Glomerular visceral epithelial cell (primary cell): ENCODE measurements around the gene ABCA2.
"Not testable (repeated sequence)": the region's sequence is repeated elsewhere in the genome, so short reads cannot be mapped to it uniquely, and the experiment has no call there.

Source experiments
- DNase-seq: peaks from one replicate; pipeline ENCODE4 v3.0.0-alpha.2; 2016; ENCODE audit errors: extremely low spot score

ABCA2 gene

DNA sequence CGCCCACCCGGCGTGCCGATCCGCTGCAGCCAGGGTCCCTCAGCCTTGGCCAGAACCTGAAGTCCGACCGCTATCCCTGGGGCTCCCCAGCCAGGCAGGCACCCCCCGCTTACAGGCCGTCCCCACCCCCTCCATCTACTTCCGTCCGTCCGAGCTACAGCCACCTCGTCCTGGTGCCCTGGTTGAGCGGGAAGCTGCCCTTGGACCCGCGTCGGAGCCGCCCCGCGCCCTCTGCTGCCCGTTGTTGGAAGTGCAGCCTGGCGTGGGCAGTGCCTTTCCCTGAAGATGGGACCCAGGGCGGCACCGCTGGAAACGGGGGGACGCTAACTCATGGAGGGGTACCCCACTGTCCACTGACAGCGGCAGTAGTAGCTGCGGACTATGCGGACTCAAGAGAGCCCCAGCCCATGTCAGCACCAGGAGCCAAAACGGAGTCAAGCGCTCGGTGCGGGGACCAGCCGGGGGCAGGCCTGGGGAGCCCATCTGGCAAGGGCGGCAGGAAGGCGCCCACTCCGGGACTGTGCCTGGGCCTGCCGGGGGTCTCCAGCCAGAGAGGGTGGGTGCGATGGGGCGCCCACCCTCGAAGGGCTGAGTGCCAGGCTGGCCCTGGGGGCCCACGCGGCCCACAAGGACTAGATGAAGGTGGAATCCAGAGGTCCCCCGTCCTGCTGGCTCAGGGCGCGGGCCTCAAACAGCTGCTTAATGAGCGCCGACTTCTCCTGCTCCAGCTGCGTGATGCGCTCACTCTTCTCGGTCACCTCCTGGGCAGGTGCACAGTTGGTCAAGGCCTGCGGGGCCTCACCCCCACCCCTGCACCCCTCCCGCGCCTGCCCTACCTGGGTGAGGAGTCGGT lies 36.2 kb upstream of the ABCA2 start:
- peak; percentile 68 for DNase-seq

- DNase-seq = no peak
Observed at GRCh38 chr9:137063311-137064026, 35.4 kb upstream of the ABCA2 start.

- not testable (repeated sequence) for DNase-seq
Observed at GRCh38 chr9:137062798-137063197, 34.8 kb upstream of the ABCA2 start.

- DNase-seq = no peak
Observed at GRCh38 chr9:137062384-137062783, 34.3 kb upstream of the ABCA2 start.

DNA sequence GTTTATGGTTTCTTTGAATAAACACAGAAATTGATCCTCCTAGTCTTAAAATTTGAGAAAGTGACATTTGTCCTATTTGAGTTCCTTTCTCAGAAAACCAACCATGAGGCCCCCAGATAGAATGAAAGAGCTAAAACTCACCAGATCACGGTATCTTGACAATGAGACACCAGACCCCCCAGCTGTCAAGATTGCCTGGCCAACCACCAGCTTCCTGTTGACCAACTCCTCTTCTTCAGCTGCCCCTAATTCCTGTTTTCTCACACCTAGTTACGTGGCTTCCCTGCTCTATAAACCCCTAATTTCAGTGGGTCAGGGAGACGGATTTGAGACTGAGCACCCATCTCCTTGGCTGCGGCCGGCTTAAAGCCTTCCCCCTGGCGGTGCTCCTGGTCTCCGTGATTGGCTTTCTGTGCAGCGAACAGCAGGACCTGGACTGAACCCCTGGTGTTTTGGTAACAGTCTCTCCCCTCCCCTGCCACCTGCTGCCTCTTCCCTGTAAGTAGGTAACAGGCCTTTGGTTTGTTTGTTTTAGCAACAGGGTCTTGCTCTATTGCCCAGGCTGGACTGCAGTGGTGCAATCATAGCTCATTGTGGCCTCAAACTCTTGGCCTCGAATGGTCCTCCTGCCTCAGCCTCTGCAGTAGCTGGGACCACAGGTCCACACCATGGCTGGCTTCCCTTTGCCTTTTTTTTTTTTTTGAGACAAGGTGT lies 30.6 kb upstream of the ABCA2 start:
- no peak for DNase-seq

- no peak for DNase-seq
Observed at GRCh38 chr9:137057545-137057944, 29.5 kb upstream of the ABCA2 start.

DNA sequence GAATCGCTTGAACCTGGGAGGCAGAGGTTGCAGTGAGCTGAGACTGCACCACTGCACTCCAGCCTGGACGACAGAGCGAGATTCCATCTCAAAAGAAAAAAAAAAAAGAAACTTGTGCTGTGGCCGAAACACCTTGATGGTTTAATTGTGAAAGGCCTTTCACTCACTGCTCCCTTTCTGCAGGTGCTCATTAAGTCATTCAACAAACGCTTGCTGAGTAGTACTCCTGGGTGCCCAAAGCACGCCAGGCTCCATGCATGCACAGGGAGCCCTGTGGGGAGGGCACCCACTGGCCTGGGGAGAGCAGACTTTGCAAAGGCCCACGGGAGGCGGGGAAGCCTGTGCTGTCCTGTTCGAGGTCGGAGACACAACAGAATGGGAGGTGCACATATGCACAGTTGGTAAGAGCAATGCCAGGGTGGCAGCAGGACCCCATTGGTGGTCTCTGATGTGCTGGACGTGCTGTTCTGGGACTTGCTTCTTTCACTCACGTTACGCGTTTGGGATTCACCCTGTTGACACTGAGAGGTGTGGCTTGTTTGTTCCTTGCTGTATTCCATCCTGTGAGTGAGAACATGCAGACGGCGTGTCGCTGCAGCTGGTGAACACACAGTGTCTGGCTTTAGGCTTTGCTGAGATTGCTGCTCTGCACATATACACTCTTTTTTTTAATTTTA lies 28.8 kb upstream of the ABCA2 start:
- no peak for DNase-seq

DNA sequence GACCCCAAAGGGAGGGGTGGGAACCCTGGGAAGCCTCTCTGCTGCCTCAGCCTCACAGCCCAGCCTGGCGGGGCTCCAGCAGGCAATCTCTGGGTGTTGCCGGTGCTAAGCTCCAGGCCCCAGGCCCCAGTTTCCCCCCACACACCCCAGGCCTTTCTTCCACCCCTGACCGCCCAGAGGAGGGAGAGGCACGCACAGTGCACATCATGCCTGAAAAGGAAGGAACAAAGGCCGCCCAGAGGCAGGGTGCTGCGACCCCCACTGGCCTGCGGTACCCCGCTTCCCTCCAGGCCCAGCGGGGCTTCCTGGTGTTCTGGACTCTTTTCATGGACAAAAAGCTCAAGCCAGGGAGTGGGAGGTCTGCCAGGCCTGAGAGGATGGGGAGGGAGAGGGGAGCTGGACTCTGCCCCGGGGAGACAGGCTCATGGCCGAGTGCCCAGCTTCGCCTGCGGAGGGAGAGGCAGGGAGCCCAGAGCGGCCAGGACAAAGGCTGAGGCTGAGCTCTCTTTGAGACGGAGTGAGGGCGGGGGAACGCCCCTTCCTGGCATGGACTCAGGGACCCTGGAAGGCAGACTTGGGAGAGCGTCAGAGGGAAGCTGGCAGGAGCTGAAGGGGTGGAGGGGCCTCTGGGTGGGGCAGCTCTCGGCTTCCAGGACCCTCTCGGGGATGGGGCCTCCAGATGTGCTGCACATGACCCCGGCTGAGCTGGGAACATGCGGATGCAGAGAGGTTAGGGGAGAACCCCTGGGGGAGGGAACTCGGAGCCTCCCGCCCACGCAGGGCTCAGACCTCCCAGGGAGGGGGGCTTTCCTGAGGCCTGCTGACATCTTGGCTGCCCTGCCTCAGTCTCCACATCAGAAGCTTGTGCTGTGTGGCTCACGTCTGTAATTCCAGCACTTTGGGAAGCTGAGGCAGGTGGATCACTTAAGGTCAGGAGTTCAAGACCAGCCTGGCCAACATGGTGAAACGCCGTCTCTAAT lies 27.6 kb upstream of the ABCA2 start:
- no peak for DNase-seq

GRCh38 chr9:137054932-137055384 lies 26.9 kb upstream of the ABCA2 start:
- DNase-seq = no peak

- no peak for DNase-seq
Observed at GRCh38 chr9:137053944-137054931, 26.2 kb upstream of the ABCA2 start, which contains the start of gene ENTPD2. Gene ENTPD2, minus strand, starts transcription at chr9:137054061. Its CDS starts 64 bp downstream, at chr9:137053997.

- DNase-seq = no peak
Observed at GRCh38 chr9:137052998-137053943, 25.2 kb upstream of the ABCA2 start.

- no peak for DNase-seq
Observed at GRCh38 chr9:137052293-137052692, 24.3 kb upstream of the ABCA2 start.

DNA sequence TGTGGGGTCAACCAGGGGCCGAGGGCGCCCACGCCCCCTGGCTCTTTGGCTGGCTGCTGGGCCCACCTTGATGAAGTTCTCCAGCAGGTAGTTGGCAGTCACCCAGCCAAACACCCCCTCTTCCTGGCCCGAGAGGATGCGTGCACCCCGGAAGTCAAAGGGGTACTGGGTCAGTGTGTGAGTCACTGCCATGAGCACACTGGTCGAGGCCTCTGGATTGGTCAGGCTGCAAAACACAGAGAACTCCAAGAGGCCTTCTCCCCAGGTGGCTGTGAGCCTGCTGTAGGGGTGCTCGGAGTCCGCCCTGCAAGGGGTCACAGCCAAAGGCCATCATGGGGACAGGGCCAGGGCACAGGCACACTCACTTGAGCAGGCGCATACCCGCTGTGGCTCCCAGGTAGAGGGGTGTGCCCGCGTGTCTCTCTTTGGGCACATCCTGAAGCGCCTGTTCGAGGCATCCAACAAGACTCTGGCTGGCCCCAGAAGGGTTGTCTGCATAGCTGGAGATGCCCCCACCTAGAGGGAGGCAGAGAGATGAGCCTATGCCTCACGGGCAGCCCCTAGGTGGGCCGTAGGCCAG lies 23.2 kb upstream of the ABCA2 start:
- DNase-seq = no peak

- no peak for DNase-seq
Observed at GRCh38 chr9:137050570-137050969, 22.5 kb upstream of the ABCA2 start.

- no peak for DNase-seq
Observed at GRCh38 chr9:137049544-137050449, 21.8 kb upstream of the ABCA2 start.

GRCh38 chr9:137048655-137049543 lies 20.9 kb upstream of the ABCA2 start:
- no peak for DNase-seq
